Prostate gland (tissue), 2 donors: ENCODE results near the gene MAP3K20. TPM values are rescaled to one million over a fixed set of nuclear protein-coding genes. Genes with fewer than 3 reads are reported as not detected.

Experiments
- DNase-seq: peaks from one replicate; pipeline ENCODE4 v3.0.0-alpha.2; 2019; ENCODE audit warnings: low spot score
- H3K27ac ChIP-seq, 2 donors: fragments of 200-600 bp; sonication (generic); 2 replicates each; pipeline ENCODE4 v1.5.1; 2017 to 2019
- H3K27me3 ChIP-seq: fragments of 200-600 bp; sonication (generic); replicated peaks from 2 replicates; pipeline ENCODE4 v1.5.1; 2019; ENCODE audit not compliant: insufficient read depth
- H3K36me3 ChIP-seq, 2 donors: fragments of 200-600 bp; sonication (generic); 1 replicate in 1 of 2; 2 replicates in 1 of 2; pipeline versions ENCODE4 v1.5.1 to v1.8.1; 2017 to 2019
- H3K4me1 ChIP-seq: fragments of 200-600 bp; sonication (generic); replicated peaks from 2 replicates; pipeline ENCODE4 v1.5.1; 2019
- H3K4me3 ChIP-seq, 2 donors: fragments of 200-600 bp; sonication (generic); 2 replicates each; pipeline ENCODE4 v1.5.1; 2017 to 2019
- H3K9me3 ChIP-seq: fragments of 200-600 bp; sonication (generic); 2 replicates; pipeline ENCODE4 v1.5.1; 2017
- CTCF ChIP-seq, 4 experiments: fragments of 200-600 bp in 2 of 4; fragments of 450-650 bp in 2 of 4; sonication (generic) in 2 of 4; IDR thresholded peaks; 1 replicate in 3 of 4; 2 replicates in 1 of 4; pipeline ENCODE4 v1.5.1; 2016 to 2019; ENCODE audit warnings: antibody characterized with exemption in 4 of 4, mild to moderate bottlenecking in 2 of 4, moderate library complexity in 2 of 4
- POLR2A ChIP-seq: fragments of 450-650 bp; IDR thresholded peaks from one replicate; pipeline ENCODE4 v1.6.1; 2016; ENCODE audit warnings: antibody characterized with exemption, mild to moderate bottlenecking
- POLR2AphosphoS5 ChIP-seq: sonication (generic); formaldehyde crosslinking; IDR thresholded peaks from one replicate; pipeline ENCODE4 v1.6.1; 2017; ENCODE audit warnings: antibody characterized with exemption
- WGBS: methylation state at CpG from one replicate; pipeline ENCODE4 v1.1.5; 2018; 5-methylcytosine and 5-hydroxymethylcytosine counted together
- intact Hi-C: fragments of 100-400 bp; cut with DNase I; formaldehyde crosslinking; loops from one replicate; pipeline ENCODE4 v1.14.2; 2022
- total RNA-seq, 2 donors: library from RNA; depleted of rRNA; stranded (reverse); fragments of >200 nt; gene quantifications; one replicate each; pipeline ENCODE4 v1.1.0, GENCODE V29; 2016

The MAP3K20 gene
- total RNA-seq, 2 donors from 2014 or later = 28.9 to 48.8 TPM

DNA sequence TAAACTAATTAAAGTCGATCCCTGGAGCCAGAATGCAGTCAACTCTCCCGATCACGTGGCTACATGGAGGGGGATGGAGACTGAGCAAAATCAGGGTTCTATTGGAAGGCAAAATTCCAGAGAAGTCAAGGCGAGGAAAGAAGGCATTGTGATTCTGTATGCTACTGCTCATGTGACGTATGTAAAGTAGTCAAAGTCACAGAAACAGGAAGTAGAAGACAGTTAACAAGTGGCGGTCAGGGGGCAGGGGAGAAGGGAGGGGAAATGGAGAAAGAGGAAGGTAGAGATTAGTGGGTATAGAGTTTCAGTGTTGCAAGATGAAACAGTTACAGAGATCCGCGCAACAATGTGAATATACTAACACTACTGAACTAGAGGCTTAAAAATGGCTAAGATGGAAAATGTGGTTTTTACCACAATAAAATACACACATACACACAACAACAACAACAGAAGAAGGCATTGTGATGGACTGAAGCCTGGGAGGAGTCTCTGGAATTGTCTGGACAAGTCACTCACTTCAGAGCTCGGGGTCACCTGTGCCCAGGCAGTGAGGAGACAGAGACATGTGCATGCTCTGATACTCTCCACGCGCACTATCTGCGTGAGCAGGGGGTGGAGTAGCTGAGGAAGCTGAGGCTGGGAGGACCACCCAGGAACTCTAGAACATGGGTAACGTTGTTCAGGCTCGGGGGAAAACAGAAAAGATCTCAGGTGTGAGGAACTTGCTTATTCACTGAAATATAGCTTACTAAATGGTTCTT, 189.1 kb downstream of the MAP3K20 start:
- Histone ChIP-seq H3K27me3 (no peaks in the 10 kb centered on the region), H3K4me1 (no peaks in the 10 kb centered on the region), H3K27ac (no peak overlapping the region), H3K4me3 (no peak overlapping the region), H3K36me3 (no peaks in the 10 kb centered on the region), H3K9me3 (no peaks in the 10 kb centered on the region)
- intact Hi-C loops = no loop called here
- WGBS = 80% methylated on average over 14 of the region's 14 CpGs
- TF ChIP-seq POLR2A = no peak
- TF ChIP-seq POLR2AphosphoS5 = no peak
- TF ChIP-seq CTCF (IDR thresholded peaks at IDR 0.05) = no peak
- DNase-seq = no peak

- intact Hi-C loops = no loop called here
- H3K36me3 ChIP-seq = no peaks in the 10 kb centered on the region
- no peak overlapping the region for H3K27ac ChIP-seq
- H3K4me3 ChIP-seq = no peak overlapping the region
- no peak for DNase-seq
- TF ChIP-seq POLR2A = no peak
- no peaks in the 10 kb centered on the region for H3K27me3 ChIP-seq
- no peaks in the 10 kb centered on the region for H3K9me3 ChIP-seq
- WGBS = 96% methylated on average over 2 of the region's 2 CpGs
- H3K4me1 ChIP-seq = no peaks in the 10 kb centered on the region
Observed at GRCh38 chr2:173271135-173271534, 195.5 kb downstream of the MAP3K20 start.

- H3K9me3 ChIP-seq = no peaks in the 10 kb centered on the region
- no peaks in the 10 kb centered on the region for H3K27me3 ChIP-seq
- H3K4me1 ChIP-seq = no peaks in the 10 kb centered on the region
- H3K4me3 ChIP-seq = no peak overlapping the region
- DNase-seq = no peak
- 82% methylated on average over 5 of the region's 5 CpGs for WGBS
- no peak for TF ChIP-seq POLR2AphosphoS5
- no peak for TF ChIP-seq CTCF (IDR thresholded peaks at IDR 0.05)
- TF ChIP-seq POLR2A = no peak
- H3K36me3 ChIP-seq = no peaks in the 10 kb centered on the region
- intact Hi-C loops = no loop called here
- H3K27ac ChIP-seq = no peak overlapping the region
Observed at GRCh38 chr2:173271825-173272224, 196.2 kb downstream of the MAP3K20 start.

DNA sequence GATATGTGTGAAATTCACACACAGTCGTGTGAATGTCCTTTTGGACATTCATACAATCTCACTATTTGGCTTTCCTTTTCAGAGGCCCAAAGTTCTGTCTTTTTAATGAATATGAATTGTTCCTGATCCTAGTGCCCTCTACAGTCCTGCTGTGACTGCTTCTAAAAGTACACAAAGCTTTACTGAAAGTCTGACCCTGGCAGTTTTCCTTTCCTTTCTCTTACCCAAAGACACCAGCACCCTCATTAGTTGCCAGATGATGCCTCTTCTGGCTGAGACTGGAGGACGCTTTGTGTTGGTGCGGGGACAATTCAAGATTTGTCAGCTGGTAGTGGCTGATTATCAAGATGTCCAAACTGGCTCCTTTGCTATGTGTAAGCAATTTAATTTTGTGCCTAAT, 197.2 kb downstream of the MAP3K20 start:
- no peaks in the 10 kb centered on the region for H3K27me3 ChIP-seq
- no peak overlapping the region for H3K27ac ChIP-seq
- no peak overlapping the region for H3K4me3 ChIP-seq
- H3K36me3 ChIP-seq = no peaks in the 10 kb centered on the region
- intact Hi-C loops = no loop called here
- no peak for DNase-seq
- TF ChIP-seq CTCF (IDR thresholded peaks at IDR 0.05) (no peak), POLR2AphosphoS5 (no peak), POLR2A (no peak)
- no peaks in the 10 kb centered on the region for H3K4me1 ChIP-seq
- no peaks in the 10 kb centered on the region for H3K9me3 ChIP-seq
- 71% methylated on average over 3 of the region's 3 CpGs for WGBS

DNA sequence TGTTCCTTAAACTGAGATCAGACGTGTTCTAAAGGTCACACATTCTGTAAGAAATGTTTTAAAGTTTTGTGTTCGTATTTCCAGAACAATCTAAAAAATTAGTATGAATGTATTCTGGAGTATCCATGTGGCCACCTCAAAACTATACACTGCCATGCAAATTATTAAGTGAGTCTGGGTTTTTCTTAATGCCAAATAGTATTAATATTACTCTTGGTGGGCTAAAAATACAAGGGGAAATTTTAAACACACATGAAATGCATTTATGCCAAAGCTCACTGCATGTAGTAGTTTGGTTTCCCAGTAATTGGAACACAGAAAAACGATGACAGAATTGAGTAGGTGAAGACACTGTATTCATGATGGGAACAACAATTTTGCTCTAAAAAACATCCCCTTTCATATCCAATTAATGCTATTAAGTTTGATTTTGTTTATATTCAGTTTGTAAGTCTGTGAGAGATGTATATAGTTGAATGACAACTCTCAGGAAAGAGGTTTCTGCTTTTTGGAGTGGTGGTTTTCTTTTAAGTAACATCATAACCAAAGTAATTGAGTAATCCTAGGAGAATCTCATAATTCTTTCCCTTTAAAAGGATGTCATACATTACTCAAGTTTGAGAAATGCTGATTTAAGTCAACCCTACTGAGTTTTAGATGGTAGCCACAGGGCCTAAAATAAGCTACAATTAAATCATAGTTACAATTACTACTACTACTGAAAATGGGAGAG, 203.3 kb downstream of the MAP3K20 start:
- no peaks in the 10 kb centered on the region for H3K27me3 ChIP-seq
- H3K27ac ChIP-seq = no peak overlapping the region
- DNase-seq = no peak
- no peaks in the 10 kb centered on the region for H3K4me1 ChIP-seq
- H3K36me3 ChIP-seq = no peaks in the 10 kb centered on the region
- no peak overlapping the region for H3K4me3 ChIP-seq
- no peak for TF ChIP-seq POLR2AphosphoS5
- no peak for TF ChIP-seq POLR2A
- TF ChIP-seq CTCF (IDR thresholded peaks at IDR 0.05) = no peak
- H3K9me3 ChIP-seq = no peaks in the 10 kb centered on the region
- 96% methylated on average over 3 of the region's 3 CpGs for WGBS
- intact Hi-C loops = no loop called here
